Endothelial cell of umbilical vein (primary cell): ENCODE data around the gene HTRA3. TPM values are rescaled to one million over a fixed set of nuclear protein-coding genes. Genes with fewer than 3 reads are reported as not detected.
A peak's percentile ranks its signal among the peaks of the same experiment; 100 is the strongest.

Experiments
- BruUV-seq: library from RNA; stranded (reverse); fragments of 400-500 nt; replicated peaks from 2 replicates; lab custom pipeline; 2021; lab: Mats Ljungman, UMichigan
- CTCF ChIA-PET: fragments of 300-600, 350-600 bp; sonication (Branson Sonifier 250); formaldehyde crosslinking; loops from one replicate; lab custom pipeline; 2021; ENCODE audit warnings: antibody characterized with exemption, inconsistent platforms; lab: Charles Lee
- POLR2A ChIA-PET: fragments of 300-600, 350-600 bp; sonication (Branson Sonifier 250); formaldehyde crosslinking; loops from one replicate; lab custom pipeline; 2021; ENCODE audit warnings: antibody characterized with exemption, inconsistent platforms; lab: Charles Lee
- DNase-seq: peaks from one replicate; pipeline ENCODE4 v3.0.0-alpha.2; 2011; ENCODE audit warnings: low read depth, low spot score
- FAIRE-seq: peaks from 2 replicates; lab custom pipeline; 2011; peaks lifted over from hg19 to GRCh38; lab: Jason Lieb, UNC
- H2AFZ ChIP-seq: 2 replicates; pipeline ENCODE4 v1.6.0; 2012; ENCODE audit warnings: low read depth, low read length, control low read depth, inconsistent platforms
- H3K27ac ChIP-seq: 2 replicates; pipeline ENCODE4 v1.5.1; 2011; ENCODE audit warnings: low read depth, mild to moderate bottlenecking, control low read depth, low read length, moderate library complexity; ENCODE audit not compliant: insufficient read depth
- H3K27me3 ChIP-seq, 2 experiments: 2 replicates each; pipeline versions ENCODE4 v1.6.0 to v1.6.1; 2011; ENCODE audit warnings: low read length in 2 of 2, mixed read lengths in 1 of 2; ENCODE audit not compliant: control insufficient read depth in 2 of 2, insufficient read depth in 2 of 2
- H3K36me3 ChIP-seq, 2 experiments: 2 replicates in 1 of 2; 3 replicates in 1 of 2; pipeline ENCODE4 v1.5.1; 2011; ENCODE audit warnings: low read length in 2 of 2, mild to moderate bottlenecking in 1 of 2, moderate library complexity in 1 of 2; ENCODE audit not compliant: control insufficient read depth in 2 of 2, insufficient read depth in 2 of 2; ENCODE audit errors: extremely low read depth in 1 of 2
- H3K4me1 ChIP-seq: 3 replicates; pipeline ENCODE4 v1.5.1; 2011; ENCODE audit warnings: mild to moderate bottlenecking, low read length; ENCODE audit not compliant: control insufficient read depth, insufficient read depth; ENCODE audit errors: extremely low read depth
- H3K4me2 ChIP-seq: 2 replicates; pipeline ENCODE4 v1.6.1; 2011; ENCODE audit warnings: low read length, control low read depth, mixed read lengths; ENCODE audit not compliant: insufficient read depth
- H3K4me3 ChIP-seq, 3 experiments: fragments of 200-600 bp in 1 of 3; sonication (generic), shearing (Covaris generic) in 1 of 3; replicated peaks in 1 of 3; 2 replicates each; pipeline ENCODE4 v1.5.1; 2011 to 2016; ENCODE audit warnings: control low read depth in 3 of 3, low read length in 3 of 3, mild to moderate bottlenecking in 2 of 3, inconsistent platforms in 1 of 3, low read depth in 1 of 3, moderate library complexity in 1 of 3; ENCODE audit not compliant: insufficient read depth in 1 of 3
- H3K79me2 ChIP-seq: 2 replicates; pipeline ENCODE4 v1.6.0; 2012; ENCODE audit warnings: low read length, inconsistent platforms; ENCODE audit not compliant: control insufficient read depth, insufficient read depth
- H3K9ac ChIP-seq: replicated peaks from 2 replicates; pipeline ENCODE3; 2011; ENCODE audit warnings: low read length, control low read depth; ENCODE audit not compliant: insufficient read depth; ENCODE audit errors: extremely low read depth
- H3K9me1 ChIP-seq: replicated peaks from 3 replicates; pipeline ENCODE4 v1.6.0; 2011; ENCODE audit warnings: mild to moderate bottlenecking, low read length; ENCODE audit not compliant: control insufficient read depth, insufficient read depth; ENCODE audit errors: extremely low read depth
- H3K9me3 ChIP-seq: replicated peaks from 2 replicates; pipeline ENCODE4 v1.5.1; 2012; ENCODE audit warnings: low read length, inconsistent platforms; ENCODE audit not compliant: control insufficient read depth, insufficient read depth
- H4K20me1 ChIP-seq: replicated peaks from 2 replicates; pipeline ENCODE3; 2011; ENCODE audit warnings: mild to moderate bottlenecking, low read length; ENCODE audit not compliant: control insufficient read depth, insufficient read depth; ENCODE audit errors: extremely low read depth
- CTCF ChIP-seq, 2 donors: IDR thresholded peaks; 1 replicate in 1 of 2; 2 replicates in 1 of 2; pipeline ENCODE4 v1.5.1; 2011; ENCODE audit warnings: low read length in 2 of 2, mild to moderate bottlenecking in 2 of 2, moderate library complexity in 2 of 2, control low read depth in 1 of 2, inconsistent platforms in 1 of 2, low read depth in 1 of 2; ENCODE audit not compliant: insufficient read depth in 1 of 2; ENCODE audit errors: extremely low read depth in 1 of 2
- FOS ChIP-seq: IDR thresholded peaks from 2 replicates; pipeline ENCODE4 v1.6.1; 2011; ENCODE audit warnings: mild to moderate bottlenecking, low read length, moderate library complexity, borderline replicate concordance; ENCODE audit not compliant: insufficient read depth
- GATA2 ChIP-seq: IDR thresholded peaks from 2 replicates; pipeline ENCODE4 v1.7.0; 2011; ENCODE audit warnings: low read depth, mild to moderate bottlenecking, moderate library complexity, mixed read lengths, low read length; ENCODE audit not compliant: insufficient read length, insufficient read depth
- POLR2A ChIP-seq: IDR thresholded peaks from 2 replicates; pipeline ENCODE4 v1.6.1; 2012; ENCODE audit warnings: low read depth, mild to moderate bottlenecking, control low read depth, low read length
- POLR2AphosphoS5 ChIP-seq: IDR thresholded peaks from 2 replicates; pipeline ENCODE4 v1.6.1; 2012; ENCODE audit warnings: low read depth, mild to moderate bottlenecking, control low read depth, low read length, moderate library complexity; ENCODE audit not compliant: insufficient read depth
- dilution Hi-C: fragments of 300-500 bp; cut with MboI; formaldehyde crosslinking; loops from one replicate; pipeline ENCODE4 v1.15.0; 2019; ENCODE audit warnings: low sequenced_read_pairs; ENCODE audit not compliant: extremely low pct_ligation_motif_present
- intact Hi-C: fragments of 100-400 bp; cut with micrococcal nuclease; formaldehyde crosslinking; loops from one replicate; pipeline ENCODE4 v1.10.0; 2022
- polyA plus RNA-seq, 4 experiments: library from polyadenylated mRNA; depleted of rRNA in 3 of 4; stranded (reverse) in 3 of 4; unstranded in 1 of 4; fragments of >200 nt; gene quantifications; 2 replicates each; pipeline versions ENCODE4 v1.2.1 to v1.2.3, GENCODE V29; 2011 to 2012; ENCODE audit warnings: missing spikeins in 1 of 4
- total RNA-seq: library from RNA; stranded (reverse); gene quantifications from 2 replicates; pipeline ENCODE4 v1.2.3, GENCODE V29; 2021
- TF ChIP-seq, protein P1 (sequence below): IDR thresholded peaks from 2 replicates; pipeline ENCODE4 v1.6.1; 2011; ENCODE audit not compliant: insufficient read depth, insufficient read length

HTRA3 gene
- total and polyA plus RNA-seq, 2 donors (not counting 3 experiments of a cell fraction or from before 2014, with no cell fraction given): 9.0 to 12.0 TPM

- Histone ChIP-seq H3K4me3 (no peak overlapping the region), H4K20me1 (no peaks in the 10 kb centered on the region), H3K27ac (no peak overlapping the region), H3K9ac (no peak overlapping the region), H3K9me3 (no peaks in the 10 kb centered on the region), H3K4me1 (no peaks in the 10 kb centered on the region), H3K4me2 (no peak overlapping the region), H2AFZ (no peak overlapping the region), H3K36me3 (peaks cover 21 to 87% of the 10 kb centered on the region in 2 experiments), H3K79me2 (peaks cover 5% of the 10 kb centered on the region), H3K27me3 (no peaks in the 10 kb centered on the region), H3K9me1 (no peaks in the 10 kb centered on the region)
- intact Hi-C loops: no loop called here
- no TSS peak for BruUV-seq
- FAIRE-seq (no peak), DNase-seq (no peak)
- no peak for TF ChIP-seq FOS
- no peak for TF ChIP-seq GATA2
- no peak for TF ChIP-seq POLR2A
- no peak for TF ChIP-seq POLR2AphosphoS5
- TF ChIP-seq CTCF (IDR thresholded peaks at IDR 0.05; ENCODE audit: extremely low read depth in 1 of 2, insufficient read depth in 1 of 2, low read depth in 1 of 2, low read length in 2 of 2): peak in 1 of 2 donors; percentile 9
- CTCF ChIA-PET: interaction anchor here (1.2 to 1.9 kb wide), 2 partner anchors 28 to 62 kb away, joined by 6 to 8 read pairs; no protein-coding TSS in a partner anchor
- dilution Hi-C loops: no loop called here
- POLR2A ChIA-PET: no interaction called here
Observed at GRCh38 chr4:8238515-8239053, 31.0 kb upstream of the HTRA3 start.

DNA sequence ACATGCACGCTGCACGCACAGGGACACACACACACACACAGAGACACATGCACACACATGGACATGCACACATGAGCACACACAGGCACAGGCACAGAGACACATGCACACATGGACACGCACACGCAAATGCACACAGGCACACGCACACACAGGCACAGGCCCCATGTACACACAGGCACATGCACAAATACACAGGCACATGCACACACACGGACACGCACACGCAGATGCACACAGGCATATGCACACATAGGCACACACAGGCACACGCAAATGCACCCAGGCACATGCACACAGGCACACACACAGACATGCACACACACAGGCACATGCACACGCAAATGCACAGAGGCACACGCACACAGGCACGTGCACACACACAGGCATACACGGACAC is 30.3 kb upstream of the HTRA3 start:
- no peak overlapping the region for H3K4me3 ChIP-seq
- peaks cover 16 to 82% of the 10 kb centered on the region in 2 experiments for H3K36me3 ChIP-seq
- no TSS peak for BruUV-seq
- H2AFZ ChIP-seq: no peak overlapping the region
- CTCF ChIA-PET: no interaction called here
- dilution Hi-C loops (no loop called here), intact Hi-C loops (no loop called here)
- no peak overlapping the region for H3K4me2 ChIP-seq
- no peaks in the 10 kb centered on the region for H3K9me3 ChIP-seq
- POLR2A ChIA-PET: no interaction called here
- H3K4me1 ChIP-seq: no peaks in the 10 kb centered on the region
- no peak for TF ChIP-seq POLR2AphosphoS5
- TF ChIP-seq, protein P1, sequence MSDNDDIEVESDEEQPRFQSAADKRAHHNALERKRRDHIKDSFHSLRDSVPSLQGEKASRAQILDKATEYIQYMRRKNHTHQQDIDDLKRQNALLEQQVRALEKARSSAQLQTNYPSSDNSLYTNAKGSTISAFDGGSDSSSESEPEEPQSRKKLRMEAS: peak; percentile 9
- H3K27me3 ChIP-seq: no peaks in the 10 kb centered on the region
- no peaks in the 10 kb centered on the region for H3K9me1 ChIP-seq
- DNase-seq (no peak), FAIRE-seq (no peak)
- no peaks in the 10 kb centered on the region for H4K20me1 ChIP-seq
- H3K27ac ChIP-seq: no peak overlapping the region
- H3K79me2 ChIP-seq: peaks cover 1% of the 10 kb centered on the region
- H3K9ac ChIP-seq: no peak overlapping the region
